ENCODE measurements around the gene ATP6V0A1.
"Not testable (repeated sequence)": the region's sequence is repeated elsewhere in the genome, so short reads cannot be mapped to it uniquely, and the experiment has no call there.

ATP6V0A1 gene

DNA sequence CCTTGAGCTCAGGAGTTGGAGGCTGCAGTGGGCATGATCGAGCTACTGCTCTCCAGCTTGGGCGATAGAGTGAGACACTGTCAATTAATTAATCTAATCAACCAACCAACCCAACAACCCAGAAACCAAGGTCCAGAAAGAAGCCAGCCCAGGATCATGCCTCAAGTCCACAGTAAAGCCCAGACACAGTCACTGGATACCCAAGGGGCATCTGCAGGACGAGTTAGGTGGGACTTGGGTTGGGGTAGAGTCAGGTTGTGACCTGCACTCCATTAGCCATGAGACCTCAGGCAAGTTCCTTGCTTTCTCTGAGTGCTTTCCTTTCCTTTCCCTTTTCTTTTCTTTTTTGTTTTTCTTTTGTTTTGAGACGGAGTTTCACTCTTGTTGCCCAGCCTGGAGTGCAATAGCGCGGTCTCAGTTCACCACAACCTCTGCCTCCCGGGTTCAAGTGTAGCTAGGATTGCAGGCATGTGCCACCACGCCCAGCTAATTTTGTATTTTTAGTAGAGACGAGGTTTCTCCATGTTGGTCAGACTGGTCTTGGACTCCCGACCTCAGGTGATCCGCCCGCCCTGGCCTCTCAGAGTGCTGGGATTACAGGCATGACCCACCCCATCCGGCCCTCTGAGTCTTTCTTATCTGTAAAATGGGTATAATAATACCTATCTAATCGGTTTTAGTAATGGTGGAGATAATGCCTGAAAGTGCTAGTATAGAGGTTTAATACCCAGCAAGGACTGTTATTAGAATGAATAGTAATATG lies 90.5 kb downstream of the ATP6V0A1 start:
- H3K4me3 ChIP-seq (ENCODE audit: low read length) = no peak overlapping the region
- no peak for DNase-seq (ENCODE audit: low read depth, low spot score)

DNA sequence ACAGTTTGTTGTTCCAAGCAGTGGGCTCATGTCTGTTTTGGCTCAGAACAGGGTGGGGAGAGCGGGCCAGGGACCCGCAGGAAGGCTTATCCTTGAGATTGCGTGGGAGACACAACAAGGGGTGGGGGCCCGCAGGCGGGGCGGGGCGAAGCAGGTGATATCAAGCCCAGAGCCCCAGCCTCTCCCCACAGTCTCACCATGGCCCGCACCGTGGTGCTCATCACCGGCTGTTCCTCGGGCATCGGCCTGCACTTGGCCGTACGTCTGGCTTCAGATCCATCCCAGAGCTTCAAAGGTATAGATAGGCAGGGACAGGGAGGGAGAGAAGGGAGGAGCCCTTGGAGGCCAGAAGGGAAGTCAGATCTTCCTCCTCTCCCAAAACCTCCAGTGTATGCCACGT lies 94.1 kb downstream of the ATP6V0A1 start, which contains the start of gene HSD17B1:
Gene HSD17B1, plus strand, starts transcription at position 188 of the 400 bp plus-strand sequence. Its CDS starts 11 bp downstream, at position 199.
- peak within 1 kb of the TSS; percentile 96 for H3K4me3 ChIP-seq (ENCODE audit: low read length)
- not testable (repeated sequence) for DNase-seq (ENCODE audit: low read depth, low spot score)

DNA sequence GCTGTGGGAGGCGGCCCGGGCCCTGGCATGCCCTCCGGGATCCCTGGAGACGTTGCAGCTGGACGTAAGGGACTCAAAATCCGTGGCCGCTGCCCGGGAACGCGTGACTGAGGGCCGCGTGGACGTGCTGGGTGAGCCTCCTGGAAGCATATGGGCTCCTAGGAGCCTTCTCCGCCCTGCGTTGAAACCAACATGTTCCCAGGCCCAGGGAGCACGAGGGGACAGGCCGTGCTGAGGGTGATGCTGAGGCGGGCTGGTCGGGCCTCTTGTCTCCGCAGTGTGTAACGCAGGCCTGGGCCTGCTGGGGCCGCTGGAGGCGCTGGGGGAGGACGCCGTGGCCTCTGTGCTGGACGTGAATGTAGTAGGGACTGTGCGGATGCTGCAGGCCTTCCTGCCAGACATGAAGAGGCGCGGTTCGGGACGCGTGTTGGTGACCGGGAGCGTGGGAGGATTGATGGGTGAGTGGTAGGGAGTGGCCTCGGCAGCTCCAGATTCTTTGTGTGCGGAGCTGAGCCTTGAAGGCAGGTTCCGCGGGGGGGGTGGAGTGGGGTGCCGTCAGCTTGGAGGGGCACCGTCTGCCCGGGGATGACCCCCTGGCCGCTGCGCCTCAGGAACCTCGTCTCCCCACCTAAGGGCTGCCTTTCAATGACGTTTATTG lies 94.6 kb downstream of the ATP6V0A1 start:
- DNase-seq (ENCODE audit: low read depth, low spot score) = no peak
- H3K4me3 ChIP-seq (ENCODE audit: low read length) = peak overlapping the region; percentile 96

DNA sequence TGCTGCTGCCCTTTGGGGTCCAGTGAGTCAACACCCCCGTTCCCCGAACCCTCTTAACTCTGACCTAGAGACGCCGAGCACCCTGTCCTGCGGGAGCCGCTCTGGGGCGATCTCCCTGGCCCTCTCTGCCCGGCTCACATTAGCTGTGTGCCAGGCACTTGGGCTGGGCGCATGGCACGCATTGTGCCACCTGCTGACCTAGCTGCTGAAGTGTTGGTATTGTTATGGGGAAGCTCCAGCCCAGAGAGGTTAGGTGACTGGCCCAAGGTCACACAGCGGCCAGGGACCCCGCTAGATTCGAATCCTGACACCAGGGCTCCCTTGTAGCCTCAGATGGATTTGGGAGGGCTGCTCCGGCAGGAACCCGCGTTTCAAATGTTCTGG lies 95.2 kb downstream of the ATP6V0A1 start:
- no peak for DNase-seq (ENCODE audit: low read depth, low spot score)
- peak overlapping the region; percentile 96 for H3K4me3 ChIP-seq (ENCODE audit: low read length)

DNA sequence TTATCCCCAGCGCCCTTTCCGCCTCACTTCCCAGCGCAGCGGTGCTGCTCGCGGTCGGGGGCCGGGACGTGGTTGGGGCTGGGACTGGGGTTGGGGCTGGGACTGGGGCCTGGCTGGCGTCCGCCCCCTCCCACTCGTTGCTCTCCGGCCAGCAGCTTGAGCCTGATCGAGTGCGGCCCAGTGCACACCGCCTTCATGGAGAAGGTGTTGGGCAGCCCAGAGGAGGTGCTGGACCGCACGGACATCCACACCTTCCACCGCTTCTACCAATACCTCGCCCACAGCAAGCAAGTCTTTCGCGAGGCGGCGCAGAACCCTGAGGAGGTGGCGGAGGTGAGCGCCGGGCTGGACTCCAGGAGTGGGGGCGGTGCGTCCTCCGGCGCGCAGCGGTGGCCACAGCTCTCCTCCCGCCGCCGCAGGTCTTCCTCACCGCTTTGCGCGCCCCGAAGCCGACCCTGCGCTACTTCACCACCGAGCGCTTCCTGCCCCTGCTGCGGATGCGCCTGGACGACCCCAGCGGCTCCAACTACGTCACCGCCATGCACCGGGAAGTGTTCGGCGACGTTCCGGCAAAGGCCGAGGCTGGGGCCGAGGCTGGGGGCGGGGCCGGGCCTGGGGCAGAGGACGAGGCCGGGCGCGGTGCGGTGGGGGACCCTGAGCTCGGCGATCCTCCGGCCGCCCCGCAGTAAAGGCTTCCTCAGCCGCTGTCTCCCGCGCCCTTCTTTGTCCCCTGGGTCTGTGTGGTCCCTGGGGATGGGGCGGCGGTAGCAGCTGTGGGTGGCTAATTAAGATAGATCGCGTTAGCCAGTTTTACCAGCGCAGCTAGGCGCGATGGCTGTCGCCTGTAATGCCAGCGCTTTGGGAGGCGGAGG lies 95.8 kb downstream of the ATP6V0A1 start:
- peak overlapping the region; percentile 96 for H3K4me3 ChIP-seq (ENCODE audit: low read length)
- DNase-seq (ENCODE audit: low read depth, low spot score) = peak; percentile 75

DNA sequence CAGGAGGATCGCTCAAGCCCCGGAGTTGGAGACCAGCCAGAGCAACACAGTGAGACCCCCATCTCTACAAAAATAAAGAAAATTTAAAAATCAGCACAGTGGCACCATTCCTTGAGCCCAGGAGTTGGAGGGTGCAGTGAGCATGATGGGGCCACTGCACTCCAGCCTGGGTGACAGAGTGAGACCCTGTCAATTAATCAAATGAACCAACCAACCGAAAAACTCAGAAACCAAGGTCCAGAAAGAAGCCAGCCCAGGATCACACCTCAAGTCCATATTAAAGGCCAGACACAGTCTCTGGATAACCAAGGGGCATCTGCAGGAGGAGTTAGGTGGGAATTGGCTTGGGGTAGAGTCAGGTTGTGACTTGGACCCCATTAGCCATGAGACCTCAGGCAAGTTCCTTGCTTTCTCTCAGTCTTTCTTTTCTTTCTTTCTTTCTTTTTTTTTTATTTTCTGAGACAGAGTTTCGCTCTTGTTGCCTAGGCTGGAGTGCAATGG lies 96.5 kb downstream of the ATP6V0A1 start:
- DNase-seq (ENCODE audit: low read depth, low spot score) = no peak
- peak overlapping the region; percentile 96 for H3K4me3 ChIP-seq (ENCODE audit: low read length)

DNA sequence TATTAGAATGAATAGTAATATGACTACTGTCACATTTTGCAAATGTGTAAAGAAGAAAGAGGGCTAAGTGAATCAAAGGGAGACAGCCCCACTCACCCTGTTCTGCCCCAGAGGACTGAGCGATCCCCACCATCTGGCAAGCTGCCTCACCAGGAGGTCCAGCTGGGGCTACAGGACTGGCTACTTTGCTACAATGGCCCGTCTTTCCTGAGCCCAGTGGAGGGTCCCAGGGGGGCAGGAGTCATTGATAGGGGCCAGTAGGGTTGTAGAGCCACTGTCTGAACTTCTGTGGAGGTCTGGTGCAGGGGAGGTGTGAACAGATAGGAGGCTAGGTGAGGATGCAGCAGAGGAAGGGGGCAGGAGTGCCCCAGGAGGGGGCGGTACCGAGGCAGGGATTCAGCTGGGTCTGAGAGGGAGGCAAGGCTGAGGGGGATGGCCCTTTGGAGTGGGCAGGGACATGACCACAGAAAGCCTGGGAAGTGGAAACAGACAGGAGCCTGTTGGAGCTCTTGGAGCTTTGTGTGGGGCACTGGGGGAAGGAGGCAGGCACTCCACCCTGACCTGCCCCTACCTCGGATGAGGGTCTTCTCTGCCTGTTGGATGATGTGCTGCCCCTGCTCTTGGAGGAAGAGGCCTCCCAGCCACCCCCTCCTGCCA lies 97.4 kb downstream of the ATP6V0A1 start:
- not testable (repeated sequence) for DNase-seq (ENCODE audit: low read depth, low spot score); H3K4me3 ChIP-seq (ENCODE audit: low read length)

DNA sequence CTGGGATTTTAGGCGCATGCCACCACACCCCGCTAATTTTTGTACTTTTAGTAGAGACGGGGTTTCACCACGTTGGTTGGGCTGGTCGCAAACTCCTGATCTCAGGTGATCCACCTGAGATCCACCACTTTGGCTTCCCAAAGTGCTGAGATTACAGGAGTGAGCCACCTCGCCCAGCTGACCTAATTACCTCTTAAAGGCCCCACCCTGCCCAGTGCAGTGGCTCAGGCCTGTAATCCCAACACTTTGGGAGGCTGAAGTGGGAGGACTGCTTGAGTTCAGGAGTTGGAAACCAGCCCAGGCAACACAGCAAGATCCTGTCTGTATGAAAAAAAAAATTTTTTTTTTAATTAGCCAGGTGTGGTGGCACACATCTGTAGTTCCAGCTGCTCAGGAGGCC lies 100.4 kb downstream of the ATP6V0A1 start:
- DNase-seq (ENCODE audit: low read depth, low spot score) = no peak
- no peak overlapping the region for H3K4me3 ChIP-seq (ENCODE audit: low read length)

DNA sequence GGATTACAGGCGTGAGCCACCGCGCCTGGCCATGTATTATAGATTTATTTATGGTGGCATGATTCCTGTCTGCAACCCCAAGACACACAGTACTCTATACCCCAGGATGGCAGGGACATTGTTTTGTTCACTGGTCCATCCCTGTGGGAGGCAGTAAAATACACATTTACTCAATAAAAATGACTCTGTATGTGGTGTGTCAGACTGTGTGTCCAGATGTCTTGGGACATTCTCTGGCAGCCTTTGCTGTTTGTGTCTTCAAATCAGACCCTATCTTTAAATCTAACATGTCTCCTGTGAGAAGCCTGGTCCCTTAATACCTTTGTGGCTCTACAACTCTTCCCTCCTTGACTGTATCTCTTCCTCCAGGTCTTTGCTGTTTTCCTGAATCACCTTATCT lies 101.6 kb downstream of the ATP6V0A1 start:
- H3K4me3 ChIP-seq (ENCODE audit: low read length) = no peak overlapping the region
- no peak for DNase-seq (ENCODE audit: low read depth, low spot score)

DNA sequence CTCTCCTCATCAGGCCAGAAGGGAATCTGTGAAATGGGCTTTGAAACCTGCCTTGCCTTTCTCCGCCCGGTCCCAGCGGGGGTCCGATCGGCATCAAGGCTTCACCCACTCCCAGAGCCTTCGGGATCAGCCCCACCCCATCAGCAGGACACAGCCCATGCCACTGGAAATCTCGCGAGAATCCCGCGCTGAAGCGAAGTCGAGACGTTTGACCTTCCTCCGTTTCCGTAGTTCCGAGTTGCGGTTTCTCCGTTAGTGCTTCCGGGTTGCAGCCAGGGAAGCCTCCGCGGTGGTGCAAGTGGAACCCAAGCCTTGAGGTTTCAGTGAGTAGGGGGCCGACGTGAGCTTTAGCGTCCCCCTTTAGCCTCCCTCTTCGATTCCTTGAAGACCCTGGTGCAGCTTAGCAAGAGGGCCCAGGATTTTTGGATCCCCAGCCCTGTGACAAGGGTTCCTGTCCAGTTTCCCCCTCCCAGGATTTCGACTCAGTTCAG lies 103.3 kb downstream of the ATP6V0A1 start, which contains the start of gene COASY:
Gene COASY, plus strand, starts transcription at position 252 of the 491 bp plus-strand sequence. CDS start 475 bp downstream, outside the sequence.
- peak; percentile 96 for DNase-seq (ENCODE audit: low read depth, low spot score)
- peak within 1 kb of the TSS; percentile 98 for H3K4me3 ChIP-seq (ENCODE audit: low read length)

DNA sequence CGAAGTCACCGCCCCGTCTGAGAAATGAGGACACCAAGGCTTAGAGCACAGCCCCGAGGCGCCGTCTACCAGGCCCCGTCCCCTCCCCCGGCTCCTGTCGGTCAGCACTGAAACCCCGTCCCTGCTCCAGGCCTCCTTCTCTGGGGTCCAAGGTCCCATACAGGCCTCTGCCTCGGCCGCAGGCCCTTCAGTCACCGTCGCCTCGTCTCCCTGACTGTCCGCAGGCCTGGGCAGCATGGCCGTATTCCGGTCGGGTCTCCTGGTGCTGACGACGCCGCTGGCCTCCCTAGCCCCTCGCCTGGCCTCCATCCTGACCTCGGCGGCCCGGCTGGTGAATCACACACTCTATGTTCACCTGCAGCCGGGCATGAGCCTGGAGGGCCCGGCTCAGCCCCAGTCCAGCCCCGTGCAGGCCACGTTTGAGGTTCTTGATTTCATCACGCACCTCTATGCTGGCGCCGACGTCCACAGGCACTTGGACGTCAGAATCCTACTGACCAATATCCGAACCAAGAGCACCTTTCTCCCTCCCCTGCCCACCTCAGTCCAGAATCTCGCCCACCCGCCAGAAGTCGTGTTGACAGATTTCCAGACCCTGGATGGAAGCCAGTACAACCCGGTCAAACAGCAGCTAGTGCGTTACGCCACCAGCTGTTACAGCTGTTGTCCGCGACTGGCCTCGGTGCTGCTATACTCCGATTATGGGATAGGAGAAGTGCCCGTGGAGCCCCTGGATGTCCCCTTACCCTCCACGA lies 103.9 kb downstream of the ATP6V0A1 start:
- no peak for DNase-seq (ENCODE audit: low read depth, low spot score)
- peak overlapping the region; percentile 98 for H3K4me3 ChIP-seq (ENCODE audit: low read length)

DNA sequence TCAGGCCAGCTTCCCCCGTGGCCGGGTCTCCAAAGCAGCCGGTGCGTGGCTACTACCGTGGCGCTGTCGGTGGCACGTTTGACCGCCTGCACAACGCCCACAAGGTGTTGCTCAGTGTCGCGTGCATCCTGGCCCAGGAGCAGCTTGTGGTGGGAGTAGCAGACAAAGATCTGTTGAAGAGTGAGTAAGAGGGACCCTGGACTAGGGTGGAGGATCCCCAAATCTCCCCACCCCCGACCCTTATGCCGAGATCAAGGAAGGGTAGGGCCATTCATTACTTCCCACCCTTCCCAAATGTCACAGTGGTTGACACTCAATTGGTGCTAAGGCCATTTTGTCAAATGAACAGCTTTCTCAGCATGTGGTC lies 104.4 kb downstream of the ATP6V0A1 start:
- DNase-seq (ENCODE audit: low read depth, low spot score) = no peak
- peak overlapping the region; percentile 98 for H3K4me3 ChIP-seq (ENCODE audit: low read length)

DNA sequence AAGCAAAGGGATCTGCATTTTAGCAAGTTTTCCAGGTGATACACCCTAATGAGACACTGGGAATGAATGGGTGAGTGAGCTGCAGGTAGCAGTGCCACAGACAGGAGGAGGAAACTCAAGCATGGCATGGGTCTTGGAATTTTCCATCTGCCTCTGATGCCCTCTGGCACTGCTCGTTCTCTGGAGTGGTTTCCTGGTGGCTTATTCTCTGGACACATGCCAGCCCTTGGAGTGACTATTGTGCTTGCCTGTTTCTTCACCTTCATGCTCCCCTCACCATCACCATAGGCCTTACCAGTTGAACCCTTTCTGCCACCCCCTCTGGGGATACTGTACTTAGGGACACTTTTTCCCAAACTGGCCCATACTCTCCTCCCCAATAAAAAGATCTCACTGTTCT lies 104.9 kb downstream of the ATP6V0A1 start:
- H3K4me3 ChIP-seq (ENCODE audit: low read length) = peak overlapping the region; percentile 98
- DNase-seq (ENCODE audit: low read depth, low spot score) = no peak

DNA sequence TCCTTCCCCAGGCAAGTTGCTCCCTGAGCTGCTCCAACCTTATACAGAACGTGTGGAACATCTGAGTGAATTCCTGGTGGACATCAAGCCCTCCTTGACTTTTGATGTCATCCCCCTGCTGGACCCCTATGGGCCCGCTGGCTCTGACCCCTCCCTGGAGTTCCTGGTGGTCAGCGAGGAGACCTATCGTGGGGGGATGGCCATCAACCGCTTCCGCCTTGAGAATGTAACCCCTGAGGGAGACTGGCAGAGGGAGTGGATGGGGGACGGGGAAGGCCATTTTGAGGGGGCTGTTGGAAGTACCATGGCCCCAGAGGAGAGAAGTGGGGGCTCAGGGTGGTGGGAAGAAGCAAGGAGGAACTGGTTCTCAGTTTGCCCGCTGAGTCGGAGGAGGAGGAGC lies 105.3 kb downstream of the ATP6V0A1 start:
- DNase-seq (ENCODE audit: low read depth, low spot score) = no peak
- H3K4me3 ChIP-seq (ENCODE audit: low read length) = no peak overlapping the region

DNA sequence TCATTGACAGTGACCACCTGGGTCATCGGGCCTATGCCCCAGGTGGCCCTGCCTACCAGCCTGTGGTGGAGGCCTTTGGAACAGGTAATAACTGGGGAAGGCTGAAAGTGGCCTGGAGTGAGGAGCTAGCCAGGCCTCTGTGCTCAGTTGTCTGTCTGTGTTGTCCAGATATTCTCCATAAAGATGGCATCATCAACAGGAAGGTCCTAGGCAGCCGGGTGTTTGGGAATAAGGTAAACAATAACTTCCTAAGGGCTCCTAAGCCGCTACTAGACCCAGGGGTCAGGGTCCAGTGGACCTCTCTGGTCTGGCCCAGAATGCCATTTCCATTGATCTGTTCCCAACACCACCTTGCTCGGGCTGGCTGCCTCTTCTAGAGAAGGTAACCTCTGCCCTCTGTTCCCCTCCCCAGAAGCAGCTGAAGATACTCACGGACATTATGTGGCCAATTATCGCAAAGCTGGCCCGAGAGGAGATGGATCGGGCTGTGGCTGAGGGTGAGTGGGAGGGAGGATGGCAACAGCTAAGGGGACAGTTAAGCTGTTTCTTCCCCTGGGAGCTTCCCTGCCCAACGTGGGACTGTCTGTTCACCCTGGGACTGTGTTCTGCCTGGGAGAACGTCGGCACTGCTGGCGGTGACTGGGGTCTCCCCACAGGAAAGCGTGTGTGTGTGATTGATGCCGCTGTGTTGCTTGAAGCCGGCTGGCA lies 106.3 kb downstream of the ATP6V0A1 start:
- H3K4me3 ChIP-seq (ENCODE audit: low read length) = no peak overlapping the region
- no peak for DNase-seq (ENCODE audit: low read depth, low spot score)

DNA sequence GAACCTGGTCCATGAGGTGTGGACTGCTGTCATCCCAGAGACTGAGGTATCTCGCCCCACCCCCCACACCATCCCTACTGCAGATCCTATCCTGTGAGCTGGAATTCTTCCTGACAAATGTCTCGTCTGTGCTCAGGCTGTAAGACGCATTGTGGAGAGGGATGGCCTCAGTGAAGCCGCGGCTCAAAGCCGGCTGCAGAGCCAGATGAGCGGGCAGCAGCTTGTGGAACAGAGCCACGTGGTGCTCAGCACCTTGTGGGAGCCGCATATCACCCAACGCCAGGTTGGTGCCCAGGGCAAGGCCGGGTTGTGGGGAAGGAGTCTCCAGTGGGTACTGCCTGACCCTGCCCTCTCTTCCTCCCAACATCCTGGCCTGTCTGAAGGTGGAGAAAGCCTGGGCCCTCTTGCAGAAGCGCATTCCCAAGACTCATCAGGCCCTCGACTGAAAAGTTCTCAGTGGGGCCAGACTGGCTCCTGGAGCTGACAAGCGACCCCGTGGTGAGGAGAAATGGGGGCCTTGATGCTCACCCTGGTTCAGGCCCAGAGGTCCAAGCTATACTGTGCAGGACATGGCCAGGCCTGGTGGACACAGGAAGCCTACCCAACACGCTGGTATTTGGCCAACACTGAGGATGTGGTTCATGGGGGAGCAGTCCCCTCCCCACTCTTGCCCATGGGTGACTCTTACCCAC lies 107.0 kb downstream of the ATP6V0A1 start:
- no peak for DNase-seq (ENCODE audit: low read depth, low spot score)
- no peak overlapping the region for H3K4me3 ChIP-seq (ENCODE audit: low read length)
